ENCODE measurements around the gene ADCK2.
"Not testable (repeated sequence)": the region's sequence is repeated elsewhere in the genome, so short reads cannot be mapped to it uniquely, and the experiment has no call there.

Gene ADCK2, protein sequence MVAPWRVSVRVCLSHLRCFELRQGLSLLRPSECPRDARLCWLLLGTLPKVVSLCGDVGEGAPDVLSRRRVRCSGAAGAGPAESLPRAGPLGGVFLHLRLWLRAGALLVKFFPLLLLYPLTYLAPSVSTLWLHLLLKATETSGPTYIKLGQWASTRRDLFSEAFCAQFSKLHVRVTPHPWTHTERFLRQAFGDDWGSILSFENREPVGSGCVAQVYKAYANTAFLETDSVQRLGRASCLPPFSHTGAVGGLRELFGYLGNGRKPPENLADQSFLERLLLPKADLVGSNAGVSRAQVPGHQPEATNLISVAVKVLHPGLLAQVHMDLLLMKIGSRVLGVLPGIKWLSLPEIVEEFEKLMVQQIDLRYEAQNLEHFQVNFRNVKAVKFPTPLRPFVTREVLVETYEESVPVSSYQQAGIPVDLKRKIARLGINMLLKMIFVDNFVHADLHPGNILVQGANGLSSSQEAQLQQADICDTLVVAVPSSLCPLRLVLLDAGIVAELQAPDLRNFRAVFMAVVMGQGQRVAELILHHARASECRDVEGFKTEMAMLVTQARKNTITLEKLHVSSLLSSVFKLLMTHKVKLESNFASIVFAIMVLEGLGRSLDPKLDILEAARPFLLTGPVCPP

DNA sequence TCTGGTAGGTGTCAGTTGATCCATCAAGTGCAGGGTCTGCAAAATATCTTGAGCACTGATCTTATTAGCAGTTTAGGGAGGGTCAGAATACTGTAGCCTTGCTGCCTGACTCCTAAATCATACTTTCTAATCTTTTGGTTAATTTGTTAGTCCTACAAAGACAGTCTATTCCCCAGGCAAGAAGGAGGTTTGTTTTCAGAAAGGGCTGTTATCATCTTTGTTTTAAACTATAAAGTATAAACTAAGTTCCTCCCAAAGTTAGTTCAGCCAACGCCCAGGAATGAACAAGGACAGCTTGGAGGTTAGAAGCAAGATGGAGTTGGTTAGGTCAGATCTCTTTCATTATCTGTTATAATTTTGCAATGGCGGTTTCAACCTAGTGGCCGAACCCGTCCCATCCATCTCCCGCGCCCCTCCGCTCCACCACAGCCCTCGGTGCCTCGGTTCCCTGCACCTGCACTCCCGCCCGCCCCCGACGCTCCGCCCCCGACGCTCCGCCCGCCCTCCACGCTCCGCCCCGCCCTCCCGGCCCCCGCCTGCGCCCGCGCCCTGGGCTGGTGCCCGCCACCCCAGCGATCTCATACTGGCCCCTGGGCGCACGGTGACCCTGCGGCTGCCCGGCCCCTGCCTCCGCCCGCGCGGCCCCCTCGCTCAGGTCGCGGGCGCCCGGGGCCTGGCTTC, at the start of gene ADCK2:
Gene ADCK2 (plus strand): TSS at position 564 of the 681 bp plus-strand sequence. CDS start 386 bp downstream, outside the sequence.
- DNase-seq (ENCODE audit: low read depth): no peak

DNA sequence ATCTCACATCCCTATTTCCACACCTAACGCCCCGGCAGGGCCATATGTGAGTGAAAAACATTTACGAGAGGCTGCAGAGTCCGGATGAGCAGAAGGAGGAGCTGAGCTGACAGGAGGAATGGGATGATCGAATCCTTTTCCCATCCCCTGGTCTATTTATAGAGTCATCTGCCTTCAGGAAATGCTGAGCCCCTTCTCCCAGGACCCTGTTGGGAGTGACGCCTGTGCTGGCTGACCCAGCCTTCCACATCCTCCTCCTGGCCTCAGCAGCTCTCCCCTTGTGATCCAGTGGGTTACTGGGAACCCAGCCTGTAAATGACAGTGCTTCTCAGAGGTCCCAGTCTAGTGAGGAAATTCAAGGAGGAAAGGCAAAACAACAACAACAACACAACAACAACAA, 48.8 kb upstream of the ADCK2 start:
- no peak for DNase-seq (ENCODE audit: low read depth)

DNA sequence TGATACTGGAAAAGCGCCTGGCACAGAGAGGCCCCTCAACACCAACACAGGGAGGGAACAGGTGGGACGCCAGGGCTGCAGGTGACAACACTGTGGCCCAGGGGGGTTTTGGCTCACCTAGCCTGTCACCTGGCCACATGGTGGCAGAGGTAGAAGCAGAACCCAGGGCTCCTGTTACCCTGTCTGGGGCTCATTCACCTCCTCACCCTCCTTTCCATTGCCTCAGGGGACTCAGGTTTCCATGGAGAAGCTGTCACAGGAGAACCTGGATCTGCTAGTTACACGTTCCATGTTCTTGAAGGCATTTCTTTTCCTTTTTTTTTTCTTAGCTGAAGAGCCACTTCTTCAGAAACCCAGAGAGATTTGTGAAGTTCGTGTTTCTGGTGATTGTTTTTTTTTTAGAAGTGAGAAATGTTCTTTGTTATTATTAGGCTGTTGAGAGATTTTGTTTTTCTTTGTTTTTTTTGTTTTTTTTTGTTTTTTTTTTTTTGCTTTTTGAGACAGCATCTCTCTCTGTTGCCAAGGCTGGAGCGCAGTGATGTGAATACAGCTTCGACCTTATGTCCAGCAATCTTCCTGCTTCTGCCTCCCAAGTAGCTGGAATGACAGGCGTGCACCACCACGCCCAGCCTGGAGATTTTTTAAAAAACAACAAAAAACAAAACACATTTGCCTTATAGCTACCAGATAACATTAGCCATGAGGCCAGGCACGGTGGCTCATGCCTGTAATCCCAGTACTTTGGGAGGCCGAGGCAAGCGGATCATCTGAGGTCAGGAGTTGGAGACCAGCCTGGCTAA, 48.2 kb upstream of the ADCK2 start:
- no peak for DNase-seq (ENCODE audit: low read depth)

DNA sequence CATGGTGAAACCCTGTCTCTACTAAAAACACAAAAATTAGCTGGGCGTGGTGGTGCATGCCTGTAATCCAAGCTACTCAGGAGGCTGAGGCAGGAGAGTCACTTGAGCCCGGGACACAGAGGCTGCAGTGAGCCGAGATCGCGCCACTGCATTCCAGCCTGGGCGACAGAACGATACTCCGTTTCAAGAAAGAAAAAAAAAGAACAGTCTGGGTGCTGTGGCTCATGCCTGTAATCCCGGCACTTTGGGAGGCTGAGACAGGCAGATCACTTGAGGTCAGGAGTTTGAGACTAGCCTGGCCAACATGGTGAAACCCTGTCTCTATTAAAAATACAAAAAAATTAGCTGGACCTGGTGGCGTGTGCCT, 47.6 kb upstream of the ADCK2 start:
- not testable (repeated sequence) for DNase-seq (ENCODE audit: low read depth)

DNA sequence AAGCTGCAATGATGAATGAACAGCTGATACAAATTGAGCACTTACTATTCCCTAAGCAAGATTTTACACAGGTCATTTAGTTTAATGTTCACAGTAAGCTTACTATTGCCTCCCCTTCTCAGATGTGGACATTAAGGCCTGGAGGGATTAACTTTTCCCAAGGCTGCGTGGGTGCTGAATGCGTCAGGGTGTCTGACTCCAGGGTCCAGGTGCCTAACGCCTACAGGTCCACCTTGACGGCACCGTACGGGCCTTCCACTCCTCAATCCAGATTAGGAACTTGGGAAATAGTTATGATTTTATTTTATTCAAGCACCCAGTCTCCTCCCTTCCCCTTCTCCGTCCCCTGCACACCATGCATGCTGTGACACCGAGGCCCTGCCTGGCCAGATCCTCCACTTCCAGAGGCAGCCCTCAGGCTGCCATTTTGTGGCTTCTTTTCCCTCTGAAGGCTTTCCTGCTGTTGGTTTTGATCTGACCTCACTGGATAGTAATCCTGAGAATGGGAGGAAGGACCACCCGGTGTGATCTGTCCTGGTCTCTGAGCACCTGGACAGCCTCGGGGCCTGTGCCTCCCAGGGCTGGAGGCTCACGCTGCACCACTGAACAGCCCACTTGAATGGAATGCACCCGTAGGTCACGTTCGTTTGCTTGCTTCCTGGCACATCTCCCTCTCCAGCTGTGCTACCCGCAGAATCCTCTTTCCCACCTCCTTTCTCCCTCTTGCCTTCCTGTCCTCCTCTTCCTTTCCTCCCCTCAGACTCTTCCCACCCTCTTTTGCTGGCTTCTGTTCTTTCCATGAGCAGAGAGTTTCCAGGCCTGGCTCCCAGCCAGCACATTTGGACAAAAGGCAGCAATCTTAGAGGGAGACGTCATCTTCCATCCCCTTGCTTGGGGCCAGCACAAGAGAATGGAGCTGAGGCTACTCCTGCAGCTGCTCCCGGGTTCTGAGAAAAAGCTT, 46.6 kb upstream of the ADCK2 start:
- no peak for DNase-seq (ENCODE audit: low read depth)

DNA sequence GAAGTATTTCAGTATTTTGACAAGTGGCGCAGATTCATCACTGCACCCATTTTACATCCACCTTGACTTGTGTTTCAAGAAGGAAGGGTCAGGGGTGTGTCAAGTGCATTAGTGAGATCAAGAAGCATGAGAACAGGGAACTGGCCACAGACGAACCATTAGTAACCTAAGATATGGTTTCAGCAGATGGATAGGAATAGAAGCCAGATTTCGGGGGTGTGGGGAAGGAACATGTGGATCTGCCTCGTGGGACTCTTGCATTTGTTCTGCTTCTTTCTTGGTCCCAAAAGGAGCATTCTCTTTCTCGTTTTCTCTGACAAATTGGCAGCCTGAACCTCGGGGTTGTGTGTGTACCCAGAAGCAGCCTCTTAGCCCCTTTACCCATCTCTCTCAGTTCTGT, 41.7 kb upstream of the ADCK2 start:
- DNase-seq (ENCODE audit: low read depth): no peak

DNA sequence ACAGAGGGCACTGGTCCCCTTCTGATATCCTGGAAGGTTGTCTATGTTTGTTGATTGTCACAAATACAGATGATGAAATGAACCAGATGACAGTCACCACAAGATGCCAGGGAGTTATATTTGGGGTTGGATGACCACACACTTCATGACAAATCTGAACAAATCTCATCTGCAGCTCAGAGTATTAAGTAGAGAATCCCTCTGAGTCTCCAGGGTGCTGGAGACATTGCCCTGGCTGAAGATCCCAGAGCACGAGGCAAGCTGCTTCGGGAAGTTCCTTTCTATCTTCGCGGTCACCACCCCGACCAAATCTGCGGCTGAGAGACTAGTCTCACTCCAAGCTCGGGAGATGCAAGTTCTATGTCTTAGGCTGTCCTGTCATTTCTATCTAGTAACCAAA, 41.1 kb upstream of the ADCK2 start:
- DNase-seq (ENCODE audit: low read depth): no peak

DNA sequence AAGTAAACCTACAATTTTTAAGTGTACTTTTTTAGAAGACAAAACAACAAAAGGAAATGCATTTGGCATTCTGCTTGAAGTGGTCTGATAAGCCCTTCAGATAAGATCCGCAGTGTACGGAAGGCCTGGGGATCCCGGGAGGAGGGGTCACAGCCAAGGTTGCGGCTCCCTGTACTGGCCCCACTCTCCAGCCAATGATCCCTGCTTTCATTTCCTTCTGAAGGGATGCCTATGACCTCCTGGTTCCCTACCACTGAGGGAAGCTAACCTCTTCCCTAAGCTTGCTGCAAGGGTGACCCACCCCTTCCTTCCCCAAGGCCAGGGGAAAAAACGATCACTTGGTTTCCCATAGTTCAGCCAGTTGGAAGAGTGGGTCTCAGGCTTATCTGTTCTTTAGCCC, 37.4 kb upstream of the ADCK2 start:
- no peak for DNase-seq (ENCODE audit: low read depth)

DNA sequence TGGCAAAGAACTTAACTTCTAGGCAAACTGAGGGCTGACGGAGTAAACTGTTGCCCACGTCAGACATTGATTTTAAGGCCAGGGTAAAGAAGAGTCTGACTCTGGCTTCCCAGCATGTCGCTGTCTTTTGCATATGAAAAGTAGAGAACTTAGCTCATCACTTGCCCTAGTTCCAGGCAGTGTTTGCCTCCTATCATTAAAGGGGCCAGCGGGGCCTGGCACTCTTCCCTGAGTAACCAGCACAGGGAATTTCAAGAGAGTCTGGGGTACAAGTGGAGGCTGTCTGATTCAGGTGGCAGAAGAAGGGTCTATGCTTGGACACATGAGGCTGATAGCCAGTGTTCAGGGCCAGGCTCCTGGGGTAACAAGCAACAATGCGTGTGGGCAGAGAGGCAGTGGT, 36.9 kb upstream of the ADCK2 start:
- no peak for DNase-seq (ENCODE audit: low read depth)

DNA sequence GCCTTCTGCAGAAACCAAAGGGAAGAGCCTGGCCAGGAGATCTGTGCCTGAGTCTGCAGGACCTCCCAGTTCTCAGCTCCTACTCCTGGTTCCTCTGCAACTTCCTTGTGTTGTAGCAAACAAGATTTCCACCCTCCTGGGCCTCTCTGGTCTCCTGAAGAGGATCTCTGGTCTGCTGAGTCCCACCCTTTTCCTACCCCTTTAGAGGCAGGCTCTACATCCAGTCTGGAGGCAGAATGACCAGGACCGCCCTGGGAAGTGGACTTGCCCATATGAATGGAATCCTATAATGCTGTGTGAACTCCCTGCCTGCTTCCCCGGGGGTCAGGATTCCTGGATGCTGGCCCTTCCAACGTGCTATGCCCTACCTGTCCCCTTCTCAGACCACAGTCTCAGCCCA, 35.3 kb upstream of the ADCK2 start:
- no peak for DNase-seq (ENCODE audit: low read depth)

DNA sequence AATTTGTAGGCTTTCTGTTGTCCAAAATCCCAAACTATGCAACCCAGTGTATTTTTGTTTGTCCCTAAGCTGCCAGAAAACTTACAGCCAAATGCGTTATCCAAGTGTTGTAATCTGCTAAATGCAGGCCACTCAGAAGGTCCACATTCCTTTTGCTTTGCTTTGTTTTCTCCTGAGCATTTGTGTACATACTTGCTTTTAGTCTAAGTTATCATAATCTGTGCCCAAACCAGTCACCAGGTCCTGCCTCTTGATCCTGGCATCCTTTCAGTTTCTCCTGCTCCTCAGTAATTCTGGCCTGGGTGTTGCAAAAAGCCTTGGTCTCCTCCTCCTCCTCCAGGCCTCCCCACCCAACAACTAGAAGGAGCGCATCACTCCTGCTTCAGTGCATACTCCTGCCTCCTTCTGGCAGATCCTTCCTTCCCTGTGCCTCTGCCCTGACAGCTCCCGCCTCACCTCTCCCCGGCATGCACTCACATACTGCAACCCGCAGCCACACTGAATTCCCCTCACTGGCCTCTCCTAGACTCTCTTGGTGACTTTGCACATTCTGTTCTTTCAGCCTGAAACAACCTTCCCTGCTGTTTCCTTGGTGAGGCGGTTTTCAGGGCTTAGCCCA, 34.5 kb upstream of the ADCK2 start:
- DNase-seq (ENCODE audit: low read depth): no peak

DNA sequence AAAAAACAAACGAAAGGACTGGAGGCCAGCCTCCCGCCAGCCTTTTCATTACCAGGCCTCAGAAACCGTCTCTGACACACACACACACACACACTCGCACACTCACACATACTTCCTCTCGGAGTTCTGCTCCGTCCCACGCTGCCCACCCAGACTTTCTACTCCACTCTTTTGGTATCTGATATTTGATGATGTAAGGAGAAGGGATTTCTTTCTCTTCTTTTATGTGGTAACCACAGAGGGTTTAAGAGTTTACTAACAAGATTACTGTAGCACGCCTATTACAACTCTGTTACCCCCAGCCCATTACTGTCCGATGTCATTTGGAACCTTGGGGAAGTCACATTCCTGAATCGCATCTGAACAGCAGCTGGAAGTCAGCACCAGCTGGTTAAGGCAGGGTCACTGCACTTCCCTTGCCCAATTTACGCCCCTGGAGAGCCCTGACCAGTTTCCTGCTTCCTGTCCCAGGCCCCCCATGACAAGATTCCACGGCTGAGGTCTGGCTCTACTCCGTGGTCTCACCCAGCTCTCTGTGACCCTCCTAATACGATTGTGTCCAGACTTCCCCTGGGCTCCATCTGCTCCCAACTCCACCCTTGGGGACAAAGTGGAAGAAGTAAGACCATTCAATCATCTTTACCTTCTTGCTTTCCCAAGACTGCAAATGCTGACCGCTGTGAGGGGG, 33.2 kb upstream of the ADCK2 start:
- no peak for DNase-seq (ENCODE audit: low read depth)

DNA sequence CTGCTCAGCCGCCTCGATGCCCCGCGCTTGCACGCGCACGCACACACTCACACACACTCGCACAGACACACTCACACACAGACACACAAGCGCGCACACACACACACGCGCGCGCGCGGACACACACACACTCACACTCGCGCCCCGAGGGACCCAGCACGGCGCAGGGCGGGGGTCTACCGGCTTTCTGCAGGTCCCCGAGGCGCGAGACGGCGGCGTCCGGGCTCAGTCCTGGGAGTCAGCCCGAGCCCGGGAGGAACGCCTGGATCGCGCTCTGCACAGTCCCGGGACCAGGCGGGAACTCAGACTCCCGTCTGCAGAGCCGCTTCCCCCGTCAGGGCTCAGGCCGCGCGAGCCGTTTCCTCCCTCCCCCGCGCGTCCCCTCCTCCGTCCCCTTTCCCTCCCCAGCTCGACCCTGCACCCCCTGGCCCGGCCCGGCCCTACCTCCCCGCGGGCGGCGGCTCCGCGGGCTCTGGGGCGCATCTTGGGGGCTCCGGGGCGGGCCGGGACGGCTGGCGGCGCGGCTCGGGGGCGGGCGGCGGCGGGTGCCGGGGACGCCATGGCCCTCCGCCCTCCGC, 32.6 kb upstream of the ADCK2 start:
- no peak for DNase-seq (ENCODE audit: low read depth)

DNA sequence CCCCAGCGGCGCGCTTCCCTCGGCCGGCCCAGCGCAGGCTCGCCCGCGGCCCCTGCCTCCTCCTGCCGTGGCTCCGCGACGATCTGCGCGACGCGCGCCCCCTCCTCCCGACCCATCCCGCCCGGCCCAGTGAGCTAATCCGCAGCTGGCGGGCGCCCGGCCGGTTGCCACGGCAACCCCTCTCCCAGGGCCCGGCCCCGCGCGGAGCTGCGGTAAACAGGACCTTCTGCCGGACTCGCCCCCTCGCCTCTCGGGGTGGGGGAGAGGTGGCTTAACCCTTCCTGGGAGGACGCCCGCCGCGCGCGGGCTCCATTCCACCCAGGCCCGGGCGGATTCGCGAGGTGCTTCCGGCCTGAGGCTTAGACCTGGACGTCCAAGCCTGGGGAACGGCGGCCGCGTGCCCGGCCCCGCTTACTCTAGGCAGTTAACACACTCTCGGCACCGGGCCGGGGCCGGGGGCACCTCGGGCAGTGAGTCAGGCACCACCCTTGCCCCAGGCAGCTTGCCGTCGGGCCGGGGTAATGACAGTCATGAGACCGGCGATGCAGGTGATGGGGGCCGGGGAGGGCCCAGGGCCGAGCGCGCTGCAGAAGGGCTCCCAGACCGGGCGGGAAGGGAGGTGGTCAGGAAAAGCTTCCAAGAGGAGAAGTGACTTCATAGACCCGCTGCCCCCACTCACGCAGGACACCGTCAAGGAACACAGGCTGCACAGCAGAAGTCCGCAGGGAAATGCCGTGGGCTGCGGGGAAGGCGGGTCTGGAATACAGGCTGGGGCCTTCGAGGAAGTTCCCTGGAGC, 31.8 kb upstream of the ADCK2 start, which contains the start of gene DENND2A:
Gene DENND2A (minus strand): TSS at position 87 of the 797 bp plus-strand sequence. CDS start 38,416 bp downstream, outside the sequence.
- no peak for DNase-seq (ENCODE audit: low read depth)

DNA sequence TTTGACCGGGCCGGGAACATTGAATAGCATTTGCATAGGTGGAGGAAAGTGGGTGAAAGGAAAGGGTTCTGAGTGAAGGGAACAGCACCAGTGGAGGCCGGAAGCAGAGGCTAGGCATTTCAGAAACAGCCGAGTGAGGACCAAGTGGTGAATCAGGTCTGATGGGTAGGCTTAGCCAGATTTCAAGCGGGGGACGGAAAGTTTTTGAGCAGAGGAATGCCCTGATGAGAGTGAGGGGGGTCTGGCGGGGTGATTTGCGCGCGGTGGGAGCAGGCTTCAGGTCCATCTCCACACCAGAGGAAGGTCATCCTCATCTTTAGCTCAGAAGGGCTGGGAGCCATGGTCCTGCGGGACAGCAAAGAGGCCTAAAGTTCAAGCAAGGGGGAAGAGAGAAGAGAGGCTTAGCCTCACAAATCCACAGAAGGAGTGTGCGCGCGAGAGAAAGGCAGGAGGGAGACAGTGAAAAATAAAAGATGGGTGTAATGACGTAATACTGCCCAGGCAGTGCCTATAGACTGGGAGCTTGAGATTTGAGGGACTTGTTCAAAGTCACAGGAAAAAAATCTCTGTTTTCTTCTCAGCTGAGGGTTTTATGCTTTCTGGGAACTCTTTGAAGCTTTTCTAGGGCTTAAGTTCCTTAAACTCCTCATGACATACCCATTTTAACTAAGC, 31.1 kb upstream of the ADCK2 start:
- no peak for DNase-seq (ENCODE audit: low read depth)

DNA sequence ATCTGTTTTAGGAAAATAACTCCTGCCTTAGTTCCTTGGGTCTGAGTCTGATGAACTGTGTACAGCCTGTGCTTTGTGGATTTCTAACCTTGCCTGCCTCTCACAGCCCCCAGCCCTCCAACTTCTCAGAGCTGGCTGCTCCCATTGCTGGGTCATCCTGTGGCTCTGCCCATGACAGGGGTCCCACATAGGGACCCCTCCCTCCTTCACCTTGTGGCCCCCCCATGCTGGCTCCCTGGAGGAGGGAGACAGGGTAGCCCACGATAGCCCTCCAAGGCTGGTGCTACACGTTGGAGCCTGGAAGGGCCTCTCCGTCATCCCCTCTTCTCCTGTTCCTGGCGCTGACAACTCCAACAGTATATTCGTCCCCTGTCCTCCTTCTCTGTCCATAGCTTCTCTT, 29.3 kb upstream of the ADCK2 start:
- DNase-seq (ENCODE audit: low read depth): no peak

DNA sequence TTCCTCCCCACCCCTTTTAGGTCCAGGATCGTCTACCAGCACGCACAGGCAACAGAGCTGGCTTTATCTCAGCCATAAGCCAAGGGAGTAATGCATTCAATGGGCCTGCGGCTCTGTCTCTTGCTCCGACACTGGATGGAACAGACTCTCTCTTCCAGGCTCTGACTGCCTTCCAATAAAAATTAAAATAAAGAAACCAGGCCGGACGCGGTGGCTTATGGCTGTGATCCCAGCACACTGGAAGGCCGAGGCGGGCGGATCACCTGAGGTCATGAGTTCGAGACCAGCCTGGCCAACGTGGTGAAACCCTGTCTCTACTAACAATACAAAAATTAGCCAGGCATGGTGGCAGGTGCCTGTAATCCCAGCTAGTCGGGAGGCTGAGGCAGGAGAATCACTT, 28.0 kb upstream of the ADCK2 start:
- DNase-seq (ENCODE audit: low read depth): not testable (repeated sequence)

Data from CMK (cell line).